ENCODE data around the gene CAPS. TPM values are rescaled to one million over a fixed set of nuclear protein-coding genes. Genes with fewer than 3 reads are reported as not detected.

CAPS gene
- total and polyA plus RNA-seq, 10 donors: 14.7 to 61.8 (median 18.7) TPM

DNA sequence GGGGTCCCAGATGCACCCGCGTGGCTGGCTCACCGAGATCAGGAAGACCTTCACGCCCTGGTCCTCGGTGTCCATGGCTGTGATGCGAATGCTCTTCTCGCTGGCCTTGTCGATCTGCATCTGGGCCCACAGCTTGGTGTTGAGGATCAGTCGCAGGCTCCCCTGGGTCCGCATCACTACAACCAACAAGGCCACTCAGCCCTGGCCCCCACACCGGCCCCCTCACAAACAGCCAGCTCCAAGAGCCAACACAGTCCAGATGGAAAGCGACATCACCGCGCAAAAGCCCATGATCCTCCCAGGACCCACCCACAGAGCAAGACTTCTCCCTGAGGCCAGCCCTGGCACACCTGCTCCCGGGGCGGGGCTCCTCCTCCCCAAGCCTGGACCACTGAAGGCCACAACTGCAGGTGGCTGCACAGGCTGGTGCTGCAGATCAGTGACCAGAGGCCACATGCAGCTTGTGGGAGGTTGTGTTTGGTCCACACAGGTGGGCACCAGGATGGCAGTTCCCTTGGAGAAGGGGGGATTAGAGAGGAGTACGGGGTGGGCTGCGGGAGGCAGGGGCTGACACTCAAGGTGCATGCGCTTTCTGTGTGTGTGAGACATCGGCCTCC is 4.5 kb downstream of the CAPS start:
- WGBS, 5 donors: 96 to 100% (median 97%) methylated on average over 15 to 20 of the region's 20 CpGs
- H3K4me3 ChIP-seq: no peak overlapping the region
- no peaks in the 10 kb centered on the region for H3K27me3 ChIP-seq (replicated peaks in 1 of 7)
- no peak overlapping the region for H3K27ac ChIP-seq
- no peaks in the 10 kb centered on the region for H3K9me3 ChIP-seq
- DNase-seq: no peak
- H3K36me3 ChIP-seq: peaks cover 12 to 100% (median 87%) of the 10 kb centered on the region in 6 donors
- peaks cover 0 to 14% (median 10%) of the 10 kb centered on the region in 6 donors for H3K4me1 ChIP-seq
- intact Hi-C loops (cut with DNase I; ENCODE audit: low total_unique reads): no loop called here
- TF ChIP-seq POLR2A (IDR thresholded peaks at IDR 0.05) (no peak), POLR2AphosphoS5 (IDR thresholded peaks at IDR 0.05) (peak in 1 of 3 donors; percentile 25)

DNA sequence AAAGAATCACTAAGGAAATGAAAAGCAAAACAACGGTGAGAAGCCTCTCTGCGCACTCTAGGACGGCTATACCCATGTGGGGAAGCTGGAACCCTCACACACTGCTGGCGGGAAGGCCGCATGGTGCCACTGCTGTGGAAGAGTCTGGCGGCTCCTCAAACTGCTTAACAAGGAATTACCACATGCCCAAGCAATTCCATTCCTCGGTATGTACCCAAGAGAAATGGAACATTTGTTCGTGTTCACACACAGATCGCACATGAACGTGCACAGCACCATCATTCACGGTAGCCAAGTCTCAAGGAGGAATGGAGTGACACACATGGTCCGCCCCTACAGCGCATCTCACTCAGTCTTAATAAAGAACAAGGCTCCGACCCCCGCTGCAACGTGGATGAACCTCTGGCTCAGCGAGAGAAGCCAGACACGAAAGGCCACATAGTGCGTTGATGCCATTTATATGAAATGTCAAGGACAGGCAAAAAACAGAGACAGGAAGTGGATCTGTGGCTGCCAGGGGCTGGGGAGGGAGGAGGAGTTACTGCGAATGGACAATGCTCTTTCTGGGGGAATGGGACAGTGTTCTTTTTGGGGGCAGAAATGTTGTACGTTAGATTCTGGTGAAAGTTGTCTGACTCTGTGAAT is 7.6 kb downstream of the CAPS start:
- WGBS, 5 donors: 71 to 86% (median 81%) methylated on average over 21 of the region's 21 CpGs
- Histone ChIP-seq H3K9me3 (no peaks in the 10 kb centered on the region), H3K27me3 (replicated peaks in 1 of 7) (no peaks in the 10 kb centered on the region), H3K4me3 (no peak overlapping the region), H3K4me1 (peaks cover 0 to 14% (median 10%) of the 10 kb centered on the region in 6 donors), H3K36me3 (peaks cover 10 to 100% (median 97%) of the 10 kb centered on the region in 6 donors), H3K27ac (peak overlapping the region in 6 of 8 donors; percentile 26 to 56 (median 34))
- intact Hi-C loops (cut with DNase I; ENCODE audit: low total_unique reads): no loop called here
- DNase-seq: no peak
- TF ChIP-seq POLR2A (IDR thresholded peaks at IDR 0.05): no peak
- TF ChIP-seq POLR2AphosphoS5 (IDR thresholded peaks at IDR 0.05): peak in 2 of 3 donors; percentile 31 to 61
- TF ChIP-seq, protein P1, sequence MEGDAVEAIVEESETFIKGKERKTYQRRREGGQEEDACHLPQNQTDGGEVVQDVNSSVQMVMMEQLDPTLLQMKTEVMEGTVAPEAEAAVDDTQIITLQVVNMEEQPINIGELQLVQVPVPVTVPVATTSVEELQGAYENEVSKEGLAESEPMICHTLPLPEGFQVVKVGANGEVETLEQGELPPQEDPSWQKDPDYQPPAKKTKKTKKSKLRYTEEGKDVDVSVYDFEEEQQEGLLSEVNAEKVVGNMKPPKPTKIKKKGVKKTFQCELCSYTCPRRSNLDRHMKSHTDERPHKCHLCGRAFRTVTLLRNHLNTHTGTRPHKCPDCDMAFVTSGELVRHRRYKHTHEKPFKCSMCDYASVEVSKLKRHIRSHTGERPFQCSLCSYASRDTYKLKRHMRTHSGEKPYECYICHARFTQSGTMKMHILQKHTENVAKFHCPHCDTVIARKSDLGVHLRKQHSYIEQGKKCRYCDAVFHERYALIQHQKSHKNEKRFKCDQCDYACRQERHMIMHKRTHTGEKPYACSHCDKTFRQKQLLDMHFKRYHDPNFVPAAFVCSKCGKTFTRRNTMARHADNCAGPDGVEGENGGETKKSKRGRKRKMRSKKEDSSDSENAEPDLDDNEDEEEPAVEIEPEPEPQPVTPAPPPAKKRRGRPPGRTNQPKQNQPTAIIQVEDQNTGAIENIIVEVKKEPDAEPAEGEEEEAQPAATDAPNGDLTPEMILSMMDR (IDR thresholded peaks at IDR 0.05 in 8 of 11, conservative IDR thresholded peaks at IDR 0.05 in 3 of 11): no peak

DNA sequence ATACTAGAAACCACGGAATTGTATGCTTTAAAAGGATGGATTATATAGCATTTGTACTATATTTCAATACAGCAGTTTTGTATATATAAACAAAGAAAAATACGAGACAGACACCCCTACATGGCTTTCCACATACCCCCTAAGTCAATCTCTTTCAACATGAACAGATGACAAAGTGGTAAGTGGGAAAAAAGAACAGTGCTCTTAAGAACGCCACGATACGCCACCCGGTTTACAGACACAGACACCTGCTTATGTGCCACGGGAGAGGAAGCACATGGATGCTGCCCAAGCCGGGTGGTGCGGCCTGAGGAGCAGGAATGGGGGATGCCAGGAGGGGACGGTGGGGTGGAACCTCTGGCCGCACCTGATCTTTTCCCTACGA is 8.1 kb downstream of the CAPS start:
- no peak for DNase-seq
- TF ChIP-seq POLR2A (IDR thresholded peaks at IDR 0.05) (no peak), POLR2AphosphoS5 (IDR thresholded peaks at IDR 0.05) (no peak)
- TF ChIP-seq, protein P1 (IDR thresholded peaks at IDR 0.05 in 8 of 11, conservative IDR thresholded peaks at IDR 0.05 in 3 of 11): no peak
- no peaks in the 10 kb centered on the region for H3K9me3 ChIP-seq
- peaks cover 6 to 100% (median 97%) of the 10 kb centered on the region in 6 donors for H3K36me3 ChIP-seq
- H3K4me1 ChIP-seq: peaks cover 0 to 14% (median 10%) of the 10 kb centered on the region in 6 donors
- no peaks in the 10 kb centered on the region for H3K27me3 ChIP-seq (replicated peaks in 1 of 7)
- peak overlapping the region in 3 of 8 donors; percentile 23 to 56 (median 42) for H3K27ac ChIP-seq
- 91 to 95% (median 93%) methylated on average over 12 of the region's 12 CpGs for WGBS, 5 donors
- H3K4me3 ChIP-seq: no peak overlapping the region
- intact Hi-C loops (cut with DNase I; ENCODE audit: low total_unique reads): no loop called here

DNA sequence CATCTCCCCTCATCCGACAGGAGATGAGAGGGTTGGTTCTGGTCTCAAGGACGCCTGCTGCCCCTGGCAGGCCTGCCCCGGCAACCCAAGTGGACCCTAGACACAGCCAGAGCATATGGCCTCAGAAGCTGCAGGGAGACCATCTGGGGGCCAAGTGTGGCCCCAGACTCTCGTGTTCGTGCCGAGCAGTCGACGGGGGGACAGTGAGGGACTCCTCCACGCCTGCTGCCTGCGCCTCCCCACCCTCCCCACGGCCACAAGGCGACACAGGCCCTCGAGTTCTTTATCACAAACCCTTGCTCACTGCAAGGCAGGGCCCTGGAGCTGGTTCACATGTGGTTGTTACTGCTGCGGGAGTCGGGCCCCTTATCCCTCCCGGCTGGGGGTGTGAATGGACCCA is 9.3 kb downstream of the CAPS start:
- 93 to 100% (median 95%) methylated on average over 3 to 16 of the region's 16 CpGs for WGBS, 5 donors
- intact Hi-C loops (cut with DNase I; ENCODE audit: low total_unique reads): no loop called here
- H3K36me3 ChIP-seq: peaks cover 0 to 100% (median 93%) of the 10 kb centered on the region in 6 donors
- H3K4me1 ChIP-seq: peaks cover 0 to 25% (median 10%) of the 10 kb centered on the region in 6 donors
- no peak overlapping the region for H3K4me3 ChIP-seq
- no peaks in the 10 kb centered on the region for H3K27me3 ChIP-seq (replicated peaks in 1 of 7)
- DNase-seq: no peak
- no peaks in the 10 kb centered on the region for H3K9me3 ChIP-seq
- H3K27ac ChIP-seq: no peak overlapping the region
- TF ChIP-seq POLR2A (IDR thresholded peaks at IDR 0.05) (no peak), POLR2AphosphoS5 (IDR thresholded peaks at IDR 0.05) (no peak)
- TF ChIP-seq, protein P1 (IDR thresholded peaks at IDR 0.05 in 8 of 11, conservative IDR thresholded peaks at IDR 0.05 in 3 of 11): no peak
